Hematopoietic multipotent progenitor cell (in vitro differentiated cells): ENCODE data around the gene RPRD1A. TPM values are rescaled to one million over a fixed set of nuclear protein-coding genes. Genes with fewer than 3 reads are reported as not detected.
"Not testable (repeated sequence)": the region's sequence is repeated elsewhere in the genome, so short reads cannot be mapped to it uniquely, and the experiment has no call there.

ENCODE experiments used
- DNase-seq, 3 donors: peaks; one replicate each; pipeline ENCODE4 v3.0.0-alpha.2; 2011 to 2015; ENCODE audit warnings: low read depth in 2 of 3, low spot score in 2 of 3
- total RNA-seq: library from RNA; depleted of rRNA; stranded (reverse); fragments of >200 nt; gene quantifications from one replicate; pipeline ENCODE4 v1.2.3, GENCODE V29; 2012

The RPRD1A gene
- total RNA-seq, 1 donor = 26.4 TPM

DNA sequence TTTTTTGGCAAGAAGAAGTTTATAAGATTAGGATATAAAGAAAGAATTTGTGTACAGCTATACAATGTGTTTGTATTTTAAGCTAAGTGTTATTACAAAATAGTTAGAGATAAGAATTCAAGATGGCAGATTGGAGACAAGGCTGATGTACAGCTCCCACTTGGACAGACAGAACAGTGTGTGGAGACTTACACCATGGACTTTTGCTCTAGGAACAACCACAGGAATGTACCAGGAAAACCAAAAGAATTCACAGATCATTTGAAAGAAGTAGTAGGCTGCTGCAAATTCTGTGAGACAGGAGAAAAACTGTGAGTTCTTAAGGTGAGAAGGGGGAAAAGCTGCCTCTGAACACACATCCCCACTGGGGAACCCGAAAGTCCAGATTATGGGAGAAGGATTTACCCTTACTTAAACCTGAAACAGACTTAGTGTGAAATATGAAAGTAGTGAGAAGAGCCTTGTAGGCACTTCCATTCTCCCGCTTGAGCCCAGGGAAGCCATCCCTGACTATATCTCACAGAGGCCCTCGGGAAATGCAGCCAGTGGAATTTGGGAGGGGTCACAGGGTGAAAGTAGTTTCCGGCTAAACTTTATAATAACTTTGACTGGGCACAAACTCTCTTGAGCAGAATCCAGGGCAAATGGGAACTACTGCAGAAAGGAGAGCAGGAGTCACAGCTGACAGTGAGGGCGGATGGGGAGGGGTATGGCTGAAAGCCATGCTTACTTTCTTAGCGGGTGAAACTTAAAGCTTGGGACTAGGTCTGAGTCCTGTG, 11.6 kb upstream of the RPRD1A start:
- DNase-seq = no peak

DNA sequence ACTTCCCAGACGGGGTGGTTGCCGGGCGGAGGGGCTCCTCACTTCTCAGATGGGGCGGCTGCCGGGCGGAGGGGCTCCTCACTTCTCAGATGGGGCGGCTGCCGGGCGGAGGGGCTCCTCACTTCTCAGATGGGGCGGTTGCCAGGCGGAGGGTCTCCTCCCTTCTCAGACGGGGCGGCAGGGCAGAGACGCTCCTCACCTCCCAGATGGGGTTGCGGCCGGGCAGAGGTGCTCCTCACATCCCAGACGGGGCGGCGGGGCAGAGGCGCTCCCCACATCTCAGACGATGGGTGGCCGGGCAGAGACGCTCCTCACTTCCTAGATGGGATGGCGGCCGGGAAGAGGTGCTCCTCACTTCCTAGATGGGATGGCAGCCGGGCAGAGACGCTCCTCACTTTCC, 10.4 kb upstream of the RPRD1A start:
- not testable (repeated sequence) for DNase-seq

DNA sequence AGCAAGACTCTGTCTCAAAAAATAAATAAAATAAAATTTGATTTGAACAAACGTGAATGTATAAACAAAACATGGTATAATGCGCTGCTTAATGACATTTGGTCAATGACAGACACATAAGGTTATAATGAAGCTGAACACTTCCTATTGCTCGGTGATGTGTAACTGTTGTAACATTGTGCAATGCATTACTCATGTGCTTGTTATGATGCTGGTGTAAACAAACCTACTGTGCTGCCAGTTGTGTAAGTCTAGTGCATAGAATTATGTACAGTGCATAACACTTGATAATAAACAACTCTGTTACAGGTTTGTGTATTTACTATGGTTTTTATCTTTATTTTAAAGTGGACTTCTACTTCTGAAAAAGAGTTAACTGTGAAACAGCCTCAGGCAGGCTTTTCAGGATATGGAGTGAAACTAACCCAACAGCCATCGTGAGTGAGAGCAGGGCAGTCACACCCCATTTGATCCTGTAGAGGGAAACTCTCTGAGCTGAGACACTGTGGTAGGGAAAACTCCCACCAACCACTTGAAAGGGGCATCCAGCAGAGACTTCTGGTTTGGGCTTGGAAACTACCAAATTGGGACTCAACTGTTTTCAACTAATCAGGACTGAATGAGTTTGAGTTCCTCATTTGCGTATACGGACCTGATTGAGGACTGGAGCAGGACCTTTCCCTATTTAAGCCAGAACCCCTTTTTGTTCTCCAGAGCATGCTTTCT, 8.7 kb upstream of the RPRD1A start:
- no peak for DNase-seq

DNA sequence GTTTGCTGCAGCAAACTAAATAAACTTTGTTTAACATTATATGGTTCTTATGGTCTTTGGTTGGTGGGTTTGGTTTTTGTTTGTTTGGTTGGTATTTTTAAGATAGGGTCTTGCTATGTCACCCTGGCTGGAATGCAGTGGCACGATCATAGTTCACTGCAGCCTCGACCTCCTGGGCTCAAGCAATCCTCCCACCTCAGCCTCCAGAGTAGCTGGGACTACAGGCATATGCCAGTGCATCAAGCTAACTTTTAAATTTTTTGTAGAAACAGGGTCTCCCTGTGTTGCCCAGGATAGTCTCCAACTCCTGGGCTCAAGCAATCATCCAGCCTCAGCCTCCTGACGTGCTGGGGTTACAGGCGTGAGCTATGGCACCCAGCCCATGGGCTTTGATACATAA, 7.1 kb upstream of the RPRD1A start:
- no peak for DNase-seq

DNA sequence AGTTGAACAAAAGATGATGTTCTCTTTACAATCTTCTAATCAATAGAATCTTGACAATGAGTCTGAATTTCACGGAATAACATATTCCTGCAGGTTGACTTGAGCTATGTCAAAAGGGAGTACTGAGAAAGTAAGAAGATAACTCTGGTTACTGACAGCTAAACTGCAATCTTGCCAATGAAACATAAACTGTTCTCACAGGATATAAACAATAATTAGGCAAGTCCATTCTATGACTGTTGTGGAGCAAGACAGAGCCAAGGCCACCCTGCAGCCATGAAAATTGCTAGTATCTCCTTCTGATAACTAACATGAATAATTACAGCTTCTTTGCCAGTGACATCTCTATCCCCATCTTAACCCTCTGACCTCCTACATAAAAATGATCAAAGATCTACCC, 6.3 kb upstream of the RPRD1A start:
- no peak for DNase-seq

DNA sequence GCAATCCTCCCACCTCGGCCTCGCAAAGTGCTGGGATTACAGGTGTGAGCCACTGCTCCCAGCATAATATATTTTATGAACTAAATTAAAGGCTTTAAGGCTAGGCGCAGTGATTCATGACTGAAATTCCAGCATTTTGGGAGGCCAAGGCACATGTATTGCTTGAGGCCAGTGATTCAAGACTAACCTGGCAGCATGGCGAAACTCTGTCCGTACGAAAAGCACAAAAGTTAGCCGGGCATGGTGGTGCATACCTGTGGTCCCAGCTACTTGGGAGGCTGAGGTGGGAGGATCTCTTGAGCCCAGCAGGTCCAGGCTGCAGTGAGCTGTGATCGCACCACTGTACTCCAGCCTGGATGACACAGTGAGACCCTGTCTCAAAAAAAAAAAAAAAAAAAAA, 5.0 kb upstream of the RPRD1A start:
- DNase-seq = not testable (repeated sequence)

DNA sequence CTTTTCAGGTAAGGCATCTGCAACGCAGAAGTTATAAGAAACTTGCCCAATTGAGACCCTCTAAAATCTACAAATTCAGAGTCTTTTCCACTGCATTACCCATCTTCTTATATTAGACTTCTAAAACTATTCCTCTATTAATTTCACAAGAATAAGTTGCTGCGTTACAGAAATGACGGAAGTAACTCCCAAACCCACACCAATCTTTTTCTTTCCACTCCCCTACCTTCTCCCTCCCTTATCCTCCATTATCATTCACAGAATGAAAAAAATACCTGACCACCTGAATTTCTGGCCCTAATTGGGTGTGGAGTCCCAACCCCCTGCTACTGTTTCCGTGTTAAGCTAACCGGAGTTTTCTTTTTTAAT, 689 bp downstream of the RPRD1A start:
- DNase-seq = no peak

DNA sequence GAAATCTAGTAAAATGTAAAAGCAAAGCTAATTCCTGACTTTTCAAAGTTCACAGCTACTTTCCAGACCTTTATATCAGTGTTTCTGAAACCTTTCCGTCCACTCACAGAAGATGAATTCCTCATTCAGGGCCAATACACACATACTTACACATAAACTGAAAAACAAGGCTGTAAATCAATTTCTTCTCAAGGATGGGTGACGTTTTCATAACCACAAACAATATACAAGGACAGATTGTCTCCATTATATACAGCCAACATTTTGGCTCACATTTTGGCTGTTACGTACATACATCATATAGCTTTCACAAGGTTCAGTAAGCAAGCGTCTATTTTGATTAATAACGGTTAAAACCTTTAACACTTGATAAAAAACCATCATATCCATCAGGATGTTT, 1.4 kb downstream of the RPRD1A start:
- peak in 1 of 3 donors; percentile 20 for DNase-seq

DNA sequence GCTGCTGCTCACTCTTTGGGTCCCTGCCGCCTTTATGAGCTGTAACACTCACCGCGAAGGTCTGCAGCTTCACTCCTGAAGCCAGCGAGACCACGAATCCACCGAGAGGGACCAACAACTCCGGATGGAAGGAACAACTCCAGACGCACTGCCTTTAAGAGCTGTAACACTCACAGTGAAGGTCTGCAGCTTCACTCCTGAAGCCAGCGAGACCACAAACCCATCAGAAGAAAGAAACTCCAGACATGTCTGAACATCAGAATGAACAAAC, 2.6 kb downstream of the RPRD1A start:
- not testable (repeated sequence) for DNase-seq

DNA sequence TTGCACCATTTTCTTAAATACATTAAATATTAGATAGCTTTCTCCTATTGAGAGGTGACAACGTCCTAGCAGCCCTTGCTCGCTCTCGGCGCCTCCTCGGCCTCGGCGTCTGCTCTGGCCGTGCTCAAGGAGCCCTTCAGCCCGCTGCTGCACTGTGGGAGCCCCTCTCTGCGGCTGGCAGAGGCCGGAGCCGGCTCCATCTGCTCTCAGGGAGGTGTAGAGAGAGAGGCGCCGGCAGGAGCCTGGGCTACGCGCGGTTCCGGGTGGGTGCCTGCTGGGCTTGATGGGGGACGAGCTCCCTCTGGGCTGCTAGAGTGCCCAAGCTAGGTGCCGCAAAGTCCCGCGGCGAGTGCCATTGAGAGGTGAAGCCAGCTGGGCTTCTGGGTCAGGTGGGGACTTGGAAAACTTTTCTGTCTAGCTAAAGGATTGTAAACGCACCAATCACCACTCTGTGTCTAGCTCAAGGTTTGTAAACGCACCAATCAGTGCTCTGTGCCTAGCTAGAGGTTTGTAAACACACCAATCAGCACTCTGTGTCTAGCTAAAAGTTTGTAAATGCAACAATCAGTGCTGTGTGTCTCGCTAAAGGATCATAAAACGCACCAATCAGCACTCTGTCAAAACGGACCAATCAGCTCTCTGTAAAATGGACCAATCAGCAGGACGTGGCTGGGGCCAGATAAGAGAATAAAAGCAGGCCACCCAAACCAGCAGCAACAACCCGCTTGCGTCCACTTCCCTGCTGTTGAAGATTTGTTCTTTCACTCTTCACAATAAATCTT, 3.1 kb downstream of the RPRD1A start:
- DNase-seq = no peak

DNA sequence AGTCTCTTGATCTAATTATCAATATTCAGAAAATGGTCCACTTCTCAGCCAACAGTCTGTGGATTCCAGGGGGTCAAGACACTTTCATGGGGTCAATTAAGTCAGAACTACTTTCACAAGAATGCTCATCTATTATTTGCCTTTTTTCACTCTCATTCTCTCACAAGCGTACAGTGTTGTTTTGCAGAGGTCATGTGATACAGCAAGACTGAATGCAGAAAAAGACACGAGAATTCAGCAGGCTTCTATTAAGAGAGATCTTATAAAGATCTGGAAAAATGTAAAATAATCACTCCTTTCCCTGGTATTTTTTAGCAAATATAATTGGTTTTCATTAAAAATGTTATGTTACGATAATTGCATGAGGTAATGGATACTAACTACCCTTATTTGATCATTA, 8.7 kb downstream of the RPRD1A start:
- DNase-seq = no peak

DNA sequence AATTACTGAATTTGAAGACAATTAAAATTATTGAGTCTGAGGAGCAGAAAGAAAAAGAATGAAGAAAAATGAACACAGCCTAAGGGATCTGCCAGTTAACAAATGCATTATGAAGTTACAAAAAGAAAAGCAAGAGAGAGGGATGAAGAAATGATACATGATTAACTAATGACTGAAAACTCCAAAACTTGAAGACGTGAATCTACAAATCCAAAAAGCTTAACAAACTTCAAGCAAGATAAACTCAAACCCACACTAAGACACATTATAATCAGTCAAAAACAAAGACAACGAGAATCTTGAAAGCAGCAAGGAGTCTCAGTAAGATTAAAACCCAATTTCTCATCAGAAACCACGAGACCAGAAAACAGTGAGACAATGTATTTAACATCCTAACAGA, 15.6 kb downstream of the RPRD1A start:
- no peak for DNase-seq

DNA sequence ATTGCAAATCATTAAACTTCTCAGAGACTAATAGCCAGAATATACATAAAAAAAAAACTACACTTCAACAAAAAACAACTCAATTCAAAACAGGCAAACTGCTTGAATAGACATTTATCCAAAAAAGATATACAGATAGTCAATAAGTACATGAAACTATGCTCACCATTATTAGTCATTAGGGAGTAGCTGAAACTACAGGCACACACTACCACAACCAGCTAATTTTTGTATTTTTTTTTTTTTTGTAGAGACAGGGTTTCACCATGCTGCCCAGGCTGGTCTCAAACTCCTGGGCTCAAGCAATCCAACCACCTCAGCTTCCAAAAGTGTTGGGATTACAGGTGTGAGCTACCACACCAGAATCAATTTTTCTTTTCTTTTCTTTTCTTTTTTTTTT, 16.9 kb downstream of the RPRD1A start:
- no peak for DNase-seq

DNA sequence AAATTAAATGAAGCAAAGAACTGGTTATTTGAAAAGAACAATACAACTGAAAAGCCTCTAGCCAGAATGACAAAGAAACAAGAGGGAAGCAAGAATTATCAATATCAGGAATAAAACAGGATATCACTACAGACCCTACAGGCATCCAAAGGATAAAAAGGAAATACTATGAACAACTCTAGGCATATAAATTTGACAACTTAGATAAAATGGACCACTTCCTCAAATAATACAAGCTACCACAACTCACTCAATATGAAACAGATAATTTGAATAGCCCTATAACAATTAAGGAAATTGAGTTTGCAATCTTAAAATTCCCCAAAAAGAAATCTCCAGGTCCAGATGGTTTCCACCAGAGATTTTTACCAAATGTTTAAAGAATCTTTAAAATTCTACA, 19.8 kb downstream of the RPRD1A start:
- DNase-seq = no peak

DNA sequence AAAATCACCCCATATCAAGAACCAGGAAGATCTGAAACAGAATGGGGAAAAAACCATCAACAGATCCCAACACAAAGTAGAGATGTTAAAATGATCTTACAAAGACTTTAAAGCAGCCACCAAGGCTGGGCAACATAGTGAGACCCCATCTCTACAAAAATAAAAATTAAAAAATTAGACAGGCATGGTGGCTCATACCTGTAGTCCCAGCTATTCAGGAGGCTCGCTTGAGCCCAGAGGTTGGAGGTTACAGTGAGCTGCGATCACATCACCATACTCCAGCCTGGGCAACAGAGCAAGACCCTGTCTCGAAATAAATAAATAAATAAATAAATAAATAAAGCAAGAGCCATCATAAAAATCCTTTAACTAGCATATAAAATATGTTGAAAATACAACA, 20.5 kb downstream of the RPRD1A start:
- DNase-seq = no peak

DNA sequence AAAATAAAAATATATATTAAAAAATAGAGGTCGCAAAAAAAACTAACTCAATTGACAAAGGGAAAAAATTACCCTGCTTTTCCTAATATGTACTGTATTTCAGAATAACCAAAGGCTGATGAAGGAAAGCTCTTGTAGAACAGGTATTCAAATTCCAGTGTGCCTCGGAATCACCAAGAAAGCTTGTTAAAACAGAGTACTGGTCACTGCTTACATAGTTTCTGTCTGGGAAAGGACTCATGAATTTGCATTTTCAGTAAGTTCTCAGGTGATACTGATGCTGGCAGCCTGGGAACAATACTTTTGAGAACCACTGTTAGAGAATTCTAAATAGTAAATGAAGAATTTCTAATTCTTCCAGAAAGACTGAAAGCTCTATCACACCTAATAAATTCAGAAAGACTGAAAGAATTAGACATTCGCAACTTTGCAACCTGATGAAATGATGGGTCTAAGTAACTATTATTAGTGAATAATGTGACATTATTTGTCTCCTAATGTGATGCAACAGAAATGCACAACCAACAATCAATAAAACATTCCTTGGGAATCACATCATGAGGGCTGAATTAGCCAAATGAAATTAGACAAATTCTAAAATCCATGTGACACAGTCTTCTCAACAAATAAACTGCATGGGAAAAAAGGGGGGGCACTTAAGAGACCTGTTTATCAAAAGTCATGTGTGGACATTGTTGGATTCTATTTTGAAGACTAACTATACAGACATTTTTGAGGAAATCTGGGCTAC, 21.9 kb downstream of the RPRD1A start:
- DNase-seq = no peak

DNA sequence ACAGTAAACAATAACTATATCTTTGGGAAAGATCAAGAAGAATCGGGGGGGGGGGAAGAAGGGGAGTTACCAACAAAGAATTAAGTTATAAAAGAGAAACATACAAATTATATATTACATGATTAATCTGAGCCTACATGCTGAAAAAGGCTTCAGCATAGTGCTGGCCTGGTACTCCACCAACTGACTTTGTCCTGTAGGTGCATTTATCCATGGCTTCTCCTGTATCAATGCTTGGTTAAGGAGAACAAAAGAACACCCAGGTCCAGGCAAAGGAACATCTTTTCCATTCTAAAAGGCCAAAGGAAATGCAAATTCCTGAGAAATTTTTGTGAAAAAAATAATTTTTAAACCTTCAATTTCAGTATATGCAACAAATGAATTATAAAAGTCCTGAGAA, 24.2 kb downstream of the RPRD1A start:
- DNase-seq = no peak

DNA sequence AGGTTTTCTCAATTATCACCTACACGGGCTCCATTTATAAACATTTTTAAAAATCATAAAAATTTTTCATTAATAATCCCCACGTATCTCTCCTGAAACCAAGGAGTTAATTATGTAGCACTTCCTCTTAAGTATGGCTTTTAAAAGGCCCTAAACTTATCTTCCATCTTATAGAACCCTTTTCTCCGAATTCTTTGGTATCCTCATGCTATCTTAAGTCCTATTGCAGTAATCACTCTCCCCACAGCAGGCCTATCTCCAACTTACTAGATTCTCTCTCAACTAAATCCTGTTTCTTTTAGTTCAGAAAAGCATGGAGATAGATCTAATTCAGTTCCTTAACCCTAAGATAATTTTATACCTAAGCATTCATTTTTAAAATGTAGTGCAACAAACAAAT, 26.2 kb downstream of the RPRD1A start:
- no peak for DNase-seq

DNA sequence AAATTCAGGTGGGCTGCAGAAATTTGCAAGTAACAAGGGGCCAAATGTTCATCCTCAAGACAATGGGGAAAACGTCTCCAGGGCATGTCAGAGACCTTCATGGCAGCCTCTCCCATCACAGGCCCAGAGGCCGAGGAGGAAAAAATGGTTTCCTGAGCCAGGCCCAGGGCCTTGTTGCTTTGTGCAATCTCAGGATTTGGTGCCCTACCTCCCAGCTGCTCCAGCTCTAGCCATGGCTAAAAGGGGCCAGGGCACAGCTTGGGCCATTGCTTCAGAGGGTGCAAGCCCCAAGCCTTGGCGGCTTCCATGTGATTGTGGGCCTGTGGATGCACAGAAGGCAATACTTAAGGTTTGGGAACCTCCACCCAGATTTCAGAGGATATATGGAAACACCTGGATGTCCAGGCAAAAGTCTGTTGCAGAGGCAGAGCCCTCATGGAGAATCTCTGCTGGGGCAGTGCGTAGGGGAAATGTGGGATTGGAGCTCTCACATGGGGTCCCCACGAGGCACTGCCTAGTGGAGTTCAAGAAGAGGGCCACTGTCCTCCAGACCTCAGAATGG, 29.2 kb downstream of the RPRD1A start:
- no peak for DNase-seq

DNA sequence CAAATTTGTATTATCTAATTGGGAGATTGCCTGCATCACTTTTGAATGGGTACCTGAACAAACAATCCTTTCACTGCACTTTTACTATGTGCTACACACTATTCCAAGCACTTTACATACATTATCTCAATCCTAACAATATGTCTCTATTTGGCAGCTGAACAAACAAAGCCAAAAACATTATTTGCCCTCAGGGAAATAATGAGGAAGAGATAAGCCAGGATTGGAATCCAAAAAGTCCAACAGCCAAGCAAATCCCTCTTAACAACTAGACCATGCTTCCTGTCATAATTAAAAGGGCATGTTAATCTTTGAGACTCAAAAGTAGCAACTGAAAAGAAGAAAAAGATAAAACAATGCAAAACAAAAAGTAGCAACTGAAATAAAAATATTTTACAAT, 32.1 kb downstream of the RPRD1A start:
- DNase-seq = no peak
